LNCaP clone FGC (cell line): ENCODE measurements around the gene EIF2AK2.

Experiments used
- DNase-seq: peaks from one replicate; pipeline ENCODE4 v3.0.0-alpha.2; 2011; ENCODE audit warnings: low read depth
- H3K4me3 ChIP-seq: 2 replicates; pipeline ENCODE4 v1.5.1; 2011; ENCODE audit warnings: mild to moderate bottlenecking, low read depth, low read length, control low read depth
- CTCF ChIP-seq: IDR thresholded peaks from 2 replicates; pipeline ENCODE4 v1.5.1; 2012; ENCODE audit warnings: mild to moderate bottlenecking; ENCODE audit not compliant: control insufficient read depth, insufficient read depth; ENCODE audit errors: extremely low read depth

The EIF2AK2 gene

GRCh38 chr2:37168217-37168981, 11.6 kb upstream of the EIF2AK2 start:
- TF ChIP-seq CTCF = peak; percentile 69
- no peak overlapping the region for H3K4me3 ChIP-seq
- no peak for DNase-seq

- TF ChIP-seq CTCF = no peak
- no peak overlapping the region for H3K4me3 ChIP-seq
- DNase-seq = no peak
Observed at GRCh38 chr2:37167636-37168180, 10.9 kb upstream of the EIF2AK2 start.

GRCh38 chr2:37164757-37165156, 8.0 kb upstream of the EIF2AK2 start:
- TF ChIP-seq CTCF = no peak
- DNase-seq = no peak
- no peak overlapping the region for H3K4me3 ChIP-seq

GRCh38 chr2:37156071-37156856, 516 bp downstream of the EIF2AK2 start:
- peak overlapping the region; percentile 76 for H3K4me3 ChIP-seq
- DNase-seq = no peak
- no peak for TF ChIP-seq CTCF

GRCh38 chr2:37154785-37155184, 2.0 kb downstream of the EIF2AK2 start:
- H3K4me3 ChIP-seq = no peak overlapping the region
- TF ChIP-seq CTCF = no peak
- no peak for DNase-seq

- DNase-seq = no peak
- H3K4me3 ChIP-seq = no peak overlapping the region
- TF ChIP-seq CTCF = no peak
Observed at GRCh38 chr2:37153224-37153623, 3.6 kb downstream of the EIF2AK2 start.
